ENCODE data around the gene C3orf20. TPM values are rescaled to one million over a fixed set of nuclear protein-coding genes. Genes with fewer than 3 reads are reported as not detected.

The C3orf20 gene
- total and polyA plus RNA-seq, 2 of the 13 experiments (the other 11 are each of a cell fraction or from before 2014, with no cell fraction given), result 0.03 to 0.04 TPM

- peak overlapping the region; percentile 89; the same call in 1 of the 2 replicates for H3K4me2 ChIP-seq (ENCODE audit: low read depth, low read length)
- H3K79me2 ChIP-seq (ENCODE audit: insufficient read depth, low read length), result no peaks in the 10 kb centered on the region
- DNase-seq (ENCODE audit: low spot score), result peak; percentile 40
- H3K4me3 ChIP-seq (replicated peaks in 1 of 3; ENCODE audit: insufficient read depth in 1 of 3, low read depth in 2 of 3, low read length in 3 of 3), result no peak overlapping the region
- FAIRE-seq, result no peak
- intact Hi-C loops (cut with micrococcal nuclease; ENCODE audit: unreplicated experiment) (no loop called here), in situ Hi-C loops (cut with HindIII; ENCODE audit: extremely low pct_ligation_motif_present, low pct_unique_long_range_greater_than_20kb) (no loop called here)
- ChIA-PET POLR2A (no interaction called here), CTCF (ENCODE audit: low intra/inter-chr PET ratio, low total read pairs) (no interaction called here)
- TF ChIP-seq FOSL2 (CRISPR knock-in tag; IDR thresholded peaks at IDR 0.05), result peak; percentile 47
- TF ChIP-seq SATB2 (CRISPR knock-in tag; IDR thresholded peaks at IDR 0.05), result no peak
- no peak for TF ChIP-seq KLF11 (CRISPR knock-in tag; IDR thresholded peaks at IDR 0.05)
- peak; percentile 74 for TF ChIP-seq ZNF629 (CRISPR knock-in tag; conservative IDR thresholded peaks at IDR 0.05)
- no peak for TF ChIP-seq ATF4 (CRISPR knock-in tag; IDR thresholded peaks at IDR 0.05)
- no peak for TF ChIP-seq PAX8 (CRISPR knock-in tag; IDR thresholded peaks at IDR 0.05; ENCODE audit: borderline replicate concordance)
- no peaks in the 10 kb centered on the region for H4K20me1 ChIP-seq (ENCODE audit: insufficient read depth, low read length)
- no peaks in the 10 kb centered on the region for H3K36me3 ChIP-seq (replicated peaks in 1 of 2; ENCODE audit: control insufficient read depth in 1 of 2, insufficient read depth in 2 of 2, low read length in 2 of 2)
- no peak for ATAC-seq
- 49% methylated on average over 7 of the region's 7 CpGs for WGBS (ENCODE audit: low lambda C conversion rate)
- no peak overlapping the region for H2AFZ ChIP-seq (ENCODE audit: low read length)
- H3K9ac ChIP-seq (ENCODE audit: insufficient read depth, low read depth, low read length), result no peak overlapping the region
- no peaks in the 10 kb centered on the region for H3K9me3 ChIP-seq (ENCODE audit: low read length)
- peaks cover 3 to 14% of the 10 kb centered on the region in 2 experiments; a peak in 4 of 5 replicates for H3K27me3 ChIP-seq (ENCODE audit: control insufficient read depth in 1 of 2, insufficient read depth in 2 of 2, low read length in 2 of 2)
- peaks cover 43% of the 10 kb centered on the region for H3K4me1 ChIP-seq (ENCODE audit: insufficient read depth, low read length)
- no peak overlapping the region for H3K27ac ChIP-seq (ENCODE audit: extremely low read length, insufficient read depth, low read length)
- no TSS peak for BruUV-seq (replicated peaks)
Observed at GRCh38 chr3:14804835-14805780, 130.2 kb downstream of the C3orf20 start.

Data from HepG2 (cell line).